Choroid plexus epithelial cell (primary cell): Measurements from ENCODE around the gene NMT1.
A peak's percentile ranks its signal among the peaks of the same experiment; 100 is the strongest.

Source experiments
- DNase-seq: peaks from one replicate; pipeline ENCODE4 v3.0.0-alpha.2; 2010; ENCODE audit warnings: low read depth
- H3K4me3 ChIP-seq: 2 replicates; pipeline ENCODE4 v1.5.1; 2011; ENCODE audit warnings: low read depth, mild to moderate bottlenecking, control low read depth, low read length, moderate library complexity
- CTCF ChIP-seq: conservative IDR thresholded peaks from 2 replicates; pipeline ENCODE4 v1.5.1; 2011; ENCODE audit warnings: low read depth, mild to moderate bottlenecking, control low read depth, inconsistent platforms, low read length, moderate library complexity

The NMT1 gene

GRCh38 chr17:45036691-45037090, 24.4 kb upstream of the NMT1 start:
- H3K4me3 ChIP-seq: no peak overlapping the region
- TF ChIP-seq CTCF: no peak
- no peak for DNase-seq

GRCh38 chr17:45038728-45039634, 22.1 kb upstream of the NMT1 start:
- TF ChIP-seq CTCF: no peak
- no peak overlapping the region for H3K4me3 ChIP-seq
- DNase-seq: peak; percentile 44

- H3K4me3 ChIP-seq: no peak overlapping the region
- no peak for DNase-seq
- no peak for TF ChIP-seq CTCF
Measured at GRCh38 chr17:45040459-45040858, 20.7 kb upstream of the NMT1 start.

- TF ChIP-seq CTCF: no peak
- H3K4me3 ChIP-seq: no peak overlapping the region
- DNase-seq: no peak
Measured at GRCh38 chr17:45042346-45043120, 18.6 kb upstream of the NMT1 start.

- no peak overlapping the region for H3K4me3 ChIP-seq
- TF ChIP-seq CTCF: no peak
- DNase-seq: no peak
Measured at GRCh38 chr17:45043813-45044540, 17.1 kb upstream of the NMT1 start.

- no peak for TF ChIP-seq CTCF
- peak; percentile 37 for DNase-seq
- H3K4me3 ChIP-seq: no peak overlapping the region
Measured at GRCh38 chr17:45046537-45047125, 14.5 kb upstream of the NMT1 start.
